Measurements from ENCODE around the gene MTHFSD. TPM values are rescaled to one million over a fixed set of nuclear protein-coding genes. Genes with fewer than 3 reads are reported as not detected.
A peak's percentile ranks its signal among the peaks of the same experiment; 100 is the strongest.

Gene MTHFSD
- total and polyA plus RNA-seq, 2 donors (not counting 3 experiments of a cell fraction or from before 2014, with no cell fraction given) = 16.7 to 21.1 TPM

GRCh38 chr16:86584726-86585721 is 30.0 kb upstream of the MTHFSD start:
- dilution Hi-C loops (cut with MboI; ENCODE audit: extremely low pct_ligation_motif_present, low sequenced_read_pairs) (no loop called here), intact Hi-C loops (cut with micrococcal nuclease) (no loop called here)
- Histone ChIP-seq H4K20me1 (replicated peaks; ENCODE audit: control insufficient read depth, extremely low read depth, insufficient read depth, low read length) (no peaks in the 10 kb centered on the region), H3K36me3 (ENCODE audit: control insufficient read depth in 2 of 2, extremely low read depth in 1 of 2, insufficient read depth in 2 of 2, low read length in 2 of 2) (no peaks in the 10 kb centered on the region), H3K9me1 (replicated peaks; ENCODE audit: control insufficient read depth, extremely low read depth, insufficient read depth, low read length) (no peaks in the 10 kb centered on the region), H3K9ac (replicated peaks; ENCODE audit: extremely low read depth, insufficient read depth, low read length) (no peak overlapping the region), H3K4me2 (ENCODE audit: insufficient read depth, low read length) (no peak overlapping the region), H3K27me3 (ENCODE audit: control insufficient read depth in 2 of 2, insufficient read depth in 2 of 2, low read length in 2 of 2) (no peaks in the 10 kb centered on the region), H2AFZ (ENCODE audit: low read depth, low read length) (no peak overlapping the region), H3K9me3 (replicated peaks; ENCODE audit: control insufficient read depth, insufficient read depth, low read length) (no peaks in the 10 kb centered on the region), H3K4me3 (replicated peaks in 1 of 3; ENCODE audit: insufficient read depth in 1 of 3, low read depth in 1 of 3, low read length in 3 of 3) (no peak overlapping the region), H3K79me2 (ENCODE audit: control insufficient read depth, insufficient read depth, low read length) (no peaks in the 10 kb centered on the region), H3K4me1 (ENCODE audit: control insufficient read depth, extremely low read depth, insufficient read depth, low read length) (peaks cover 22% of the 10 kb centered on the region), H3K27ac (ENCODE audit: insufficient read depth, low read depth, low read length) (peak overlapping the region; percentile 8)
- peak; percentile 28 for DNase-seq (ENCODE audit: low read depth, low spot score)
- ChIA-PET CTCF (interaction anchor here (1.2 to 1.4 kb wide), 2 partner anchors 9 to 80 kb away, joined by 4 read pairs; no protein-coding TSS in a partner anchor), POLR2A (no interaction called here)
- TF ChIP-seq POLR2AphosphoS5 (IDR thresholded peaks at IDR 0.05; ENCODE audit: insufficient read depth, low read depth, low read length) (peak; percentile 45), FOS (IDR thresholded peaks at IDR 0.05; ENCODE audit: borderline replicate concordance, insufficient read depth, low read length) (peak; percentile 16), EZH2 (IDR thresholded peaks at IDR 0.05; ENCODE audit: borderline replicate concordance, low read depth, low read length, severe bottlenecking) (no peak), JUN (IDR thresholded peaks at IDR 0.05; ENCODE audit: borderline replicate concordance, insufficient read depth, insufficient read length, low read depth) (no peak), GATA2 (IDR thresholded peaks at IDR 0.05; ENCODE audit: insufficient read depth, insufficient read length, low read depth, low read length) (no peak), MAX (IDR thresholded peaks at IDR 0.05; ENCODE audit: insufficient read depth, insufficient read length) (no peak), MYC (IDR thresholded peaks at IDR 0.05; ENCODE audit: low read depth, low read length) (no peak), CTCF (IDR thresholded peaks at IDR 0.05; ENCODE audit: extremely low read depth in 1 of 2, insufficient read depth in 1 of 2, low read depth in 1 of 2, low read length in 2 of 2) (no peak)
- FAIRE-seq = peak; percentile 72
- BruUV-seq (replicated peaks) = no TSS peak
